HCT116 (cell line): Measurements from ENCODE around the gene ADAM15. TPM values are rescaled to one million over a fixed set of nuclear protein-coding genes. Genes with fewer than 3 reads are reported as not detected.

Source experiments
- ATAC-seq: fragments of 200-7000 bp; cut with Tn5 transposase; 2 replicates; pipeline ENCODE4 v1.9.1; 2020; ENCODE audit warnings: mild to moderate bottlenecking, moderate library complexity
- BruUV-seq: library from RNA; stranded (reverse); fragments of 400-500 nt; replicated peaks from 2 replicates; lab custom pipeline; 2021; lab: Mats Ljungman, UMichigan
- CTCF ChIA-PET: fragments of 300-600 bp; sonication (Branson Sonifier 250); formaldehyde crosslinking; loops from one replicate; lab custom pipeline; 2021; ENCODE audit warnings: antibody characterized with exemption; lab: Charles Lee
- POLR2A ChIA-PET: fragments of 300-600, 350-600 bp; sonication (Branson Sonifier 250); formaldehyde crosslinking; loops from one replicate; lab custom pipeline; 2021; ENCODE audit warnings: antibody characterized with exemption; lab: Charles Lee
- RAD21 ChIA-PET, 2 experiments: fragments of 300-600 bp; sonication (Branson Sonifier 250); formaldehyde crosslinking; loops; one replicate each; lab custom pipeline; 2023; ENCODE audit warnings: low total read pairs in 2 of 2; ENCODE audit not compliant: uncharacterized antibody in 2 of 2, unreplicated experiment in 2 of 2, low non-redundant PET in 1 of 2; lab: Charles Lee
- DNase-seq: peaks from one replicate; pipeline ENCODE4 v3.0.0-alpha.2; 2010; ENCODE audit warnings: low read depth, low spot score
- H2AFZ ChIP-seq: fragments of 200-600 bp; shearing (Covaris generic), sonication (generic); 2 replicates; pipeline ENCODE4 v1.6.1; 2017; ENCODE audit warnings: low read depth, mixed run types, mixed read lengths, antibody characterized with exemption, low read length; ENCODE audit not compliant: poor library complexity, severe bottlenecking
- H3K27ac ChIP-seq: 2 replicates; pipeline ENCODE4 v1.5.1; 2012; ENCODE audit warnings: low read depth, low read length
- H3K27me3 ChIP-seq: fragments of 200-600 bp; sonication (generic); 2 replicates; pipeline ENCODE4 v1.6.1; 2016; ENCODE audit warnings: mixed run types, low read length, mixed read lengths; ENCODE audit not compliant: insufficient read depth
- H3K36me3 ChIP-seq, 2 experiments: fragments of 200-500 bp in 1 of 2; fragments of 200-600 bp in 1 of 2; sonication (Bioruptor generic) in 1 of 2; sonication (generic) in 1 of 2; 2 replicates each; pipeline versions ENCODE4 v1.5.1 to v1.6.1; 2014 to 2016; ENCODE audit warnings: low read length in 2 of 2, inconsistent platforms in 1 of 2, mixed read lengths in 1 of 2, mixed run types in 1 of 2; ENCODE audit not compliant: insufficient read depth in 2 of 2, control insufficient read depth in 1 of 2
- H3K4me1 ChIP-seq, 2 experiments: fragments of 200-600 bp in 1 of 2; sonication (generic) in 1 of 2; 2 replicates each; pipeline versions ENCODE4 v1.5.1 to v1.6.1; 2012 to 2017; ENCODE audit warnings: low read length in 2 of 2, inconsistent platforms in 1 of 2, mild to moderate bottlenecking in 1 of 2, mixed read lengths in 1 of 2, mixed run types in 1 of 2, moderate library complexity in 1 of 2; ENCODE audit not compliant: insufficient read depth in 2 of 2, control insufficient read depth in 1 of 2
- H3K4me2 ChIP-seq: fragments of 200-600 bp; sonication (generic); 2 replicates; pipeline ENCODE4 v1.6.1; 2017; ENCODE audit warnings: mixed run types, low read length, mixed read lengths
- H3K4me3 ChIP-seq, 2 experiments: fragments of 200-600 bp in 1 of 2; sonication (generic) in 1 of 2; replicated peaks in 1 of 2; 2 replicates each; pipeline ENCODE4 v1.5.1; 2011 to 2016; ENCODE audit warnings: low read length in 2 of 2, control low read depth in 1 of 2, low read depth in 1 of 2, mild to moderate bottlenecking in 1 of 2, mixed read lengths in 1 of 2, mixed run types in 1 of 2
- H3K79me2 ChIP-seq: fragments of 200-600 bp; sonication (generic); 2 replicates; pipeline ENCODE4 v1.6.1; 2017; ENCODE audit warnings: mild to moderate bottlenecking, mixed run types, low read length, moderate library complexity, mixed read lengths; ENCODE audit not compliant: insufficient read depth
- H3K9ac ChIP-seq: fragments of 200-600 bp; sonication (generic); 2 replicates; pipeline ENCODE4 v1.6.1; 2016; ENCODE audit warnings: low read length, mixed read lengths
- H3K9me2 ChIP-seq: fragments of 200-600 bp; sonication (generic), shearing (Covaris generic); 2 replicates; pipeline ENCODE4 v1.6.1; 2017; ENCODE audit warnings: mixed run types, mild to moderate bottlenecking, moderate library complexity; ENCODE audit not compliant: insufficient read depth
- H3K9me3 ChIP-seq, 2 experiments: fragments of 200-500 bp in 1 of 2; fragments of 200-600 bp in 1 of 2; sonication (Bioruptor generic) in 1 of 2; sonication (generic) in 1 of 2; 2 replicates each; pipeline ENCODE4 v1.6.1; 2014 to 2017; ENCODE audit warnings: low read length in 2 of 2, mixed read lengths in 2 of 2, inconsistent platforms in 1 of 2, low read depth in 1 of 2, mild to moderate bottlenecking in 1 of 2, mixed run types in 1 of 2, moderate library complexity in 1 of 2; ENCODE audit not compliant: control insufficient read depth in 1 of 2, insufficient read depth in 1 of 2
- H4K20me1 ChIP-seq: fragments of 200-600 bp; sonication (generic), shearing (Covaris generic); 2 replicates; pipeline ENCODE4 v1.6.1; 2017; ENCODE audit warnings: mixed run types, mild to moderate bottlenecking, moderate library complexity; ENCODE audit not compliant: insufficient read depth
- CBX3 ChIP-seq: IDR thresholded peaks from 2 replicates; pipeline ENCODE4 v1.6.1; 2012; ENCODE audit warnings: low read depth
- EGR1 ChIP-seq: IDR thresholded peaks from 2 replicates; pipeline ENCODE4 v1.6.1; 2012; ENCODE audit warnings: low read depth
- ELF1 ChIP-seq: IDR thresholded peaks from 2 replicates; pipeline ENCODE4 v1.6.1; 2012; ENCODE audit warnings: low read depth, borderline replicate concordance
- JUND ChIP-seq: IDR thresholded peaks from 2 replicates; pipeline ENCODE4 v1.6.1; 2012
- RAD21 ChIP-seq: IDR thresholded peaks from 2 replicates; pipeline ENCODE4 v1.6.1; 2012; ENCODE audit warnings: low read depth, mild to moderate bottlenecking
- SRF ChIP-seq: IDR thresholded peaks from 2 replicates; pipeline ENCODE4 v1.6.1; 2012; ENCODE audit warnings: low read depth
- YY1 ChIP-seq: IDR thresholded peaks from 2 replicates; pipeline ENCODE4 v1.6.1; 2011; ENCODE audit warnings: low read length, low read depth, moderate library complexity, mild to moderate bottlenecking; ENCODE audit not compliant: insufficient replicate concordance; ENCODE audit errors: extremely low read depth
- ZFX ChIP-seq: fragments of 450-650 bp; IDR thresholded peaks from 2 replicates; pipeline ENCODE4 v1.6.1; 2017
- ZNF274 ChIP-seq: fragments of 200-500 bp; sonication (Bioruptor generic); IDR thresholded peaks from 2 replicates; pipeline ENCODE4 v1.6.1; 2014; ENCODE audit warnings: mild to moderate bottlenecking, low read depth, low read length, inconsistent platforms
- intact Hi-C: fragments of 100-400 bp; cut with micrococcal nuclease; formaldehyde crosslinking; loops from 2 replicates; pipeline ENCODE4 v1.10.0; 2022
- total RNA-seq: library from RNA; stranded (reverse); gene quantifications from one replicate; pipeline ENCODE4 v1.2.1, GENCODE V29; 2021; ENCODE audit not compliant: unreplicated experiment
- TF ChIP-seq, protein P1 (sequence below), 3 experiments: fragments of 200-600 bp in 1 of 3; sonication (generic) in 1 of 3; IDR thresholded peaks in 2 of 3; conservative IDR thresholded peaks in 1 of 3; 2 replicates each; pipeline ENCODE4 v1.5.1; 2012 to 2017; ENCODE audit warnings: low read depth in 2 of 3, low read length in 2 of 3, antibody characterized with exemption in 1 of 3, borderline replicate concordance in 1 of 3, control low read depth in 1 of 3, mild to moderate bottlenecking in 1 of 3, mixed read lengths in 1 of 3, mixed run types in 1 of 3, moderate library complexity in 1 of 3; ENCODE audit not compliant: insufficient read depth in 1 of 3
- TF ChIP-seq, protein P2 (sequence below): IDR thresholded peaks from 2 replicates; pipeline ENCODE4 v1.6.1; 2012; ENCODE audit warnings: low read depth
- TF ChIP-seq, protein P3 (sequence below): IDR thresholded peaks from 2 replicates; pipeline ENCODE4 v1.6.1; 2012
- TF ChIP-seq, protein P4 (sequence below): IDR thresholded peaks from 2 replicates; pipeline ENCODE4 v1.6.1; 2012

ADAM15 gene
- total RNA-seq, 1 experiment from 2014 or later: 149 TPM

DNA sequence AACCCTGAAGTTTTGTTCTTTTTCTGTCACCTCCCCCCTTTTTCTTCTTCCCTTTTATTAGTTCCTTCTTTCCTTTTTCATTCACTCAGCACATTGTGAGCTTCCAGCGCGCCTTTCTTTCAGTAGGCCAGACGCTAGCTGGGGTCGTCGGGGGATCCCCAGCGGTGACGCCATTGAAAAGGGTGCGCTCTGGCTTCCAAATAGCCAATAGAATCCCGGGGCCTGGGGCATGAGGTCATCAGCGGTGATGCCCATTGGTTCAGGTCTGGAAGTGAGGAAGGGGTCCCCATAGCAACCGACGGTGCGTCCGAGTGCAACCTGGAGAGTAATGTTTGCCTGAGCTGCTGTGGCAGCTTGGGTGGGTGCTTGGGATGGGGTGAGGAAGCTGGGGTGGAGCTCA is 20.6 kb downstream of the ADAM15 start:
- Histone ChIP-seq H3K9me3 (no peaks in the 10 kb centered on the region), H3K27ac (no peak overlapping the region), H3K27me3 (no peaks in the 10 kb centered on the region)
- no TSS peak for BruUV-seq
- POLR2A ChIA-PET: no interaction called here
- TF ChIP-seq ELF1 (no peak), EGR1 (no peak), JUND (no peak), ZFX (no peak), SRF (no peak), YY1 (no peak), RAD21 (no peak), ZNF274 (no peak), CBX3 (no peak)
- TF ChIP-seq, protein P1, sequence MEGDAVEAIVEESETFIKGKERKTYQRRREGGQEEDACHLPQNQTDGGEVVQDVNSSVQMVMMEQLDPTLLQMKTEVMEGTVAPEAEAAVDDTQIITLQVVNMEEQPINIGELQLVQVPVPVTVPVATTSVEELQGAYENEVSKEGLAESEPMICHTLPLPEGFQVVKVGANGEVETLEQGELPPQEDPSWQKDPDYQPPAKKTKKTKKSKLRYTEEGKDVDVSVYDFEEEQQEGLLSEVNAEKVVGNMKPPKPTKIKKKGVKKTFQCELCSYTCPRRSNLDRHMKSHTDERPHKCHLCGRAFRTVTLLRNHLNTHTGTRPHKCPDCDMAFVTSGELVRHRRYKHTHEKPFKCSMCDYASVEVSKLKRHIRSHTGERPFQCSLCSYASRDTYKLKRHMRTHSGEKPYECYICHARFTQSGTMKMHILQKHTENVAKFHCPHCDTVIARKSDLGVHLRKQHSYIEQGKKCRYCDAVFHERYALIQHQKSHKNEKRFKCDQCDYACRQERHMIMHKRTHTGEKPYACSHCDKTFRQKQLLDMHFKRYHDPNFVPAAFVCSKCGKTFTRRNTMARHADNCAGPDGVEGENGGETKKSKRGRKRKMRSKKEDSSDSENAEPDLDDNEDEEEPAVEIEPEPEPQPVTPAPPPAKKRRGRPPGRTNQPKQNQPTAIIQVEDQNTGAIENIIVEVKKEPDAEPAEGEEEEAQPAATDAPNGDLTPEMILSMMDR (IDR thresholded peaks at IDR 0.05 in 2 of 3, conservative IDR thresholded peaks at IDR 0.05 in 1 of 3; ENCODE audit: borderline replicate concordance in 1 of 3, insufficient read depth in 1 of 3, low read depth in 2 of 3, low read length in 2 of 3): no peak
- TF ChIP-seq, protein P2, sequence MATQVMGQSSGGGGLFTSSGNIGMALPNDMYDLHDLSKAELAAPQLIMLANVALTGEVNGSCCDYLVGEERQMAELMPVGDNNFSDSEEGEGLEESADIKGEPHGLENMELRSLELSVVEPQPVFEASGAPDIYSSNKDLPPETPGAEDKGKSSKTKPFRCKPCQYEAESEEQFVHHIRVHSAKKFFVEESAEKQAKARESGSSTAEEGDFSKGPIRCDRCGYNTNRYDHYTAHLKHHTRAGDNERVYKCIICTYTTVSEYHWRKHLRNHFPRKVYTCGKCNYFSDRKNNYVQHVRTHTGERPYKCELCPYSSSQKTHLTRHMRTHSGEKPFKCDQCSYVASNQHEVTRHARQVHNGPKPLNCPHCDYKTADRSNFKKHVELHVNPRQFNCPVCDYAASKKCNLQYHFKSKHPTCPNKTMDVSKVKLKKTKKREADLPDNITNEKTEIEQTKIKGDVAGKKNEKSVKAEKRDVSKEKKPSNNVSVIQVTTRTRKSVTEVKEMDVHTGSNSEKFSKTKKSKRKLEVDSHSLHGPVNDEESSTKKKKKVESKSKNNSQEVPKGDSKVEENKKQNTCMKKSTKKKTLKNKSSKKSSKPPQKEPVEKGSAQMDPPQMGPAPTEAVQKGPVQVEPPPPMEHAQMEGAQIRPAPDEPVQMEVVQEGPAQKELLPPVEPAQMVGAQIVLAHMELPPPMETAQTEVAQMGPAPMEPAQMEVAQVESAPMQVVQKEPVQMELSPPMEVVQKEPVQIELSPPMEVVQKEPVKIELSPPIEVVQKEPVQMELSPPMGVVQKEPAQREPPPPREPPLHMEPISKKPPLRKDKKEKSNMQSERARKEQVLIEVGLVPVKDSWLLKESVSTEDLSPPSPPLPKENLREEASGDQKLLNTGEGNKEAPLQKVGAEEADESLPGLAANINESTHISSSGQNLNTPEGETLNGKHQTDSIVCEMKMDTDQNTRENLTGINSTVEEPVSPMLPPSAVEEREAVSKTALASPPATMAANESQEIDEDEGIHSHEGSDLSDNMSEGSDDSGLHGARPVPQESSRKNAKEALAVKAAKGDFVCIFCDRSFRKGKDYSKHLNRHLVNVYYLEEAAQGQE: no peak
- TF ChIP-seq, protein P3, sequence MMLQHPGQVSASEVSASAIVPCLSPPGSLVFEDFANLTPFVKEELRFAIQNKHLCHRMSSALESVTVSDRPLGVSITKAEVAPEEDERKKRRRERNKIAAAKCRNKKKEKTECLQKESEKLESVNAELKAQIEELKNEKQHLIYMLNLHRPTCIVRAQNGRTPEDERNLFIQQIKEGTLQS: no peak
- TF ChIP-seq, protein P4, sequence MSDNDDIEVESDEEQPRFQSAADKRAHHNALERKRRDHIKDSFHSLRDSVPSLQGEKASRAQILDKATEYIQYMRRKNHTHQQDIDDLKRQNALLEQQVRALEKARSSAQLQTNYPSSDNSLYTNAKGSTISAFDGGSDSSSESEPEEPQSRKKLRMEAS: no peak
- TF ChIP-seq, all 23 proteins: peak for 0
- Histone ChIP-seq H3K36me3 (peaks cover 0 to 13% of the 10 kb centered on the region in 2 experiments; a peak in 2 of 4 replicates), H4K20me1 (no peaks in the 10 kb centered on the region), H3K79me2 (no peaks in the 10 kb centered on the region), H3K9ac (peak overlapping the region; percentile 46; the same call in 1 of the 2 replicates), H3K4me1 (peaks cover 12 to 23% of the 10 kb centered on the region in 2 experiments), H3K4me2 (peak overlapping the region; percentile 72; the same call in 1 of the 2 replicates), H3K4me3 (no peak overlapping the region), H3K9me2 (no peaks in the 10 kb centered on the region), H2AFZ (no peak overlapping the region)
- RAD21 ChIA-PET: no interaction called here
- intact Hi-C loops: loop anchor here (2.0 kb wide), 1 partner anchor 13 kb away; no protein-coding TSS in a partner anchor
- CTCF ChIA-PET: interaction anchor here (1.5 to 1.6 kb wide), 2 partner anchors 10 to 13 kb away, joined by 3 to 5 read pairs; no protein-coding TSS in a partner anchor
- ATAC-seq (no peak), DNase-seq (no peak)
